Left colon (tissue), 2 donors: Measurements from ENCODE around the gene FOXP1. TPM values are rescaled to one million over a fixed set of nuclear protein-coding genes. Genes with fewer than 3 reads are reported as not detected.

Experiments used
- ATAC-seq: fragments of 200-7000 bp; cut with Tn5 transposase; one replicate; pipeline ENCODE4 v1.9.1; 2020; ENCODE audit warnings: mild to moderate bottlenecking, moderate library complexity
- DNase-seq, 2 donors: peaks; one replicate each; pipeline ENCODE4 v3.0.0-alpha.2; 2020
- intact Hi-C, 2 donors: fragments of 100-400 bp; cut with DNase I in 1 of 2; cut with micrococcal nuclease in 1 of 2; formaldehyde crosslinking; loops; one replicate each; pipeline versions ENCODE4 v1.11.2 to v1.14.0; 2022; cut with DNase I, micrococcal nuclease
- total RNA-seq, 2 donors: library from RNA; stranded (reverse); fragmentation: NEBNext Ultra II Directional; extraction: Animal tissue kit (Norgen Biotek cat#: 25700); gene quantifications; one replicate each; pipeline ENCODE4 v1.2.1, GENCODE V29; 2021
- donor health status: DM: no; HTN: no; CAD: no.
- donor health status: DM: yes; HTN: yes; CAD: no.

FOXP1 gene
- total RNA-seq, 2 donors from 2014 or later, result 131 to 135 TPM

- DNase-seq, result no peak
- intact Hi-C loops, result no loop called here
These were observed 268.1 kb downstream of the FOXP1 start for GRCh38 chr3:71315431-71315830.

GRCh38 chr3:71313844-71314243 is 269.7 kb downstream of the FOXP1 start:
- ATAC-seq (no peak), DNase-seq (no peak)
- intact Hi-C loops, result no loop called here

More at GRCh38 chr3:71315431-71315830, 268.1 kb downstream of the FOXP1 start:
- no peak for ATAC-seq

GRCh38 chr3:71312461-71312860 is 271.1 kb downstream of the FOXP1 start:
- intact Hi-C loops, result no loop called here
- DNase-seq (no peak), ATAC-seq (peak; percentile 49)

GRCh38 chr3:71311661-71312046 is 271.9 kb downstream of the FOXP1 start:
- intact Hi-C loops, result no loop called here
- no peak for DNase-seq
- ATAC-seq, result no peak

GRCh38 chr3:71310980-71311660 is 272.4 kb downstream of the FOXP1 start:
- DNase-seq, result no peak
- ATAC-seq, result no peak
- intact Hi-C loops, result no loop called here

GRCh38 chr3:71310359-71310979 is 273.1 kb downstream of the FOXP1 start:
- DNase-seq (no peak), ATAC-seq (no peak)
- intact Hi-C loops, result no loop called here

- intact Hi-C loops, result loop anchor here in 1 of 2 donors (10.0 kb wide), 2 partner anchors 235 to 275 kb away; partner anchors contain the start of gene FOXP1
- ATAC-seq, result no peak
- DNase-seq, result no peak
These were observed 273.6 kb downstream of the FOXP1 start for GRCh38 chr3:71309886-71310285.

GRCh38 chr3:71309342-71309741 is 274.2 kb downstream of the FOXP1 start:
- intact Hi-C loops, result loop anchor here in 1 of 2 donors (10.0 kb wide), 2 partner anchors 235 to 275 kb away; partner anchors contain the start of gene FOXP1
- DNase-seq, result no peak
- ATAC-seq, result no peak

GRCh38 chr3:71308836-71309235 is 274.7 kb downstream of the FOXP1 start:
- ATAC-seq, result no peak
- DNase-seq, result no peak
- intact Hi-C loops, result loop anchor here in 1 of 2 donors (10.0 kb wide), 2 partner anchors 234 to 276 kb away; partner anchors contain the start of gene FOXP1

- no peak for DNase-seq
- intact Hi-C loops, result loop anchor here in 1 of 2 donors (10.0 kb wide), 2 partner anchors 233 to 277 kb away; partner anchors contain the start of gene FOXP1
- no peak for ATAC-seq
These were observed 275.4 kb downstream of the FOXP1 start for GRCh38 chr3:71307991-71308697.

GRCh38 chr3:71305231-71306206 is 278.0 kb downstream of the FOXP1 start:
- DNase-seq (peak; percentile 33 to 34), ATAC-seq (peak; percentile 56)
- intact Hi-C loops, result loop anchor here in 1 of 2 donors (10.0 kb wide), 2 partner anchors 231 to 279 kb away; partner anchors contain the start of gene FOXP1

- ATAC-seq, result peak; percentile 66
- intact Hi-C loops, result loop anchor here in 1 of 2 donors (10.0 kb wide), 2 partner anchors 230 to 280 kb away; partner anchors contain the start of gene FOXP1
These were observed 278.8 kb downstream of the FOXP1 start for GRCh38 chr3:71304684-71305083.

GRCh38 chr3:71304247-71304646 is 279.3 kb downstream of the FOXP1 start:
- DNase-seq (no peak), ATAC-seq (peak; percentile 47)
- intact Hi-C loops, result loop anchor here in 1 of 2 donors (10.0 kb wide), 2 partner anchors 229 to 281 kb away; partner anchors contain the start of gene FOXP1

More at GRCh38 chr3:71304684-71305083, 278.8 kb downstream of the FOXP1 start:
- peak in 1 of 2 donors; percentile 30 for DNase-seq

GRCh38 chr3:71303627-71304200 is 279.8 kb downstream of the FOXP1 start:
- intact Hi-C loops, result loop anchor here in 1 of 2 donors (10.0 kb wide), 2 partner anchors 229 to 281 kb away; partner anchors contain the start of gene FOXP1

GRCh38 chr3:71302604-71303003 is 280.9 kb downstream of the FOXP1 start:
- no peak for DNase-seq
- no peak for ATAC-seq
- intact Hi-C loops, result loop anchor here in 1 of 2 donors (10.0 kb wide), 2 partner anchors 228 to 282 kb away; partner anchors contain the start of gene FOXP1

More at GRCh38 chr3:71303627-71304200, 279.8 kb downstream of the FOXP1 start:
- ATAC-seq, result peak; percentile 10
- no peak for DNase-seq

GRCh38 chr3:71300951-71301393 is 282.6 kb downstream of the FOXP1 start:
- intact Hi-C loops, result loop anchor here in 1 of 2 donors (10.0 kb wide), 2 partner anchors 226 to 284 kb away; partner anchors contain the start of gene FOXP1
- no peak for DNase-seq
- ATAC-seq, result no peak

- ATAC-seq (no peak), DNase-seq (no peak)
- intact Hi-C loops, result no loop called here
These were observed 284.4 kb downstream of the FOXP1 start for GRCh38 chr3:71299160-71299559.
